HL-60 (cell line): ENCODE measurements around the gene RAB6C.
A peak's percentile ranks its signal among the peaks of the same experiment; 100 is the strongest.
"Not testable (repeated sequence)": the region's sequence is repeated elsewhere in the genome, so short reads cannot be mapped to it uniquely, and the experiment has no call there.

Experiments used
- DNase-seq, 2 experiments: peaks; one replicate each; pipeline ENCODE4 v3.0.0-alpha.2; 2010 to 2020; ENCODE audit warnings: low read depth in 1 of 2, low spot score in 1 of 2
- H3K27ac ChIP-seq: fragments of 250-450 bp; sonication (Bioruptor Pico); replicated peaks from 2 replicates; pipeline ENCODE4 v1.5.1; 2020; ENCODE audit warnings: mild to moderate bottlenecking, moderate library complexity
- H3K27me3 ChIP-seq: fragments of 250-450 bp; sonication (Bioruptor Pico); 2 replicates; pipeline ENCODE4 v1.5.1; 2021; ENCODE audit warnings: mild to moderate bottlenecking, moderate library complexity; ENCODE audit not compliant: insufficient read depth, poor library complexity, severe bottlenecking
- H3K4me3 ChIP-seq: replicated peaks from 2 replicates; pipeline ENCODE4 v1.5.1; 2011; ENCODE audit warnings: mild to moderate bottlenecking, control low read depth, low read length; ENCODE audit not compliant: insufficient read depth
- CTCF ChIP-seq: IDR thresholded peaks from one replicate; pipeline ENCODE4 v1.5.1; 2011; ENCODE audit warnings: low read length, control low read depth, inconsistent platforms; ENCODE audit not compliant: insufficient read depth
- GABPA ChIP-seq: IDR thresholded peaks from 2 replicates; pipeline ENCODE4 v1.6.1; 2012; ENCODE audit warnings: low read depth
- POLR2AphosphoS5 ChIP-seq: IDR thresholded peaks from 2 replicates; pipeline ENCODE4 v1.6.1; 2012; ENCODE audit warnings: low read depth
- REST ChIP-seq: IDR thresholded peaks from 2 replicates; pipeline ENCODE4 v1.6.1; 2012; ENCODE audit warnings: low read depth; ENCODE audit not compliant: insufficient replicate concordance
- SPI1 ChIP-seq: IDR thresholded peaks from 2 replicates; pipeline ENCODE4 v1.6.1; 2012; ENCODE audit warnings: low read depth, mild to moderate bottlenecking, borderline replicate concordance

Gene RAB6C

GRCh38 chr2:130019402-130019801 is 39.9 kb downstream of the RAB6C start:
- TF ChIP-seq CTCF (no peak), REST (no peak), GABPA (no peak), POLR2AphosphoS5 (no peak), SPI1 (no peak)
- no peak for DNase-seq
- H3K4me3 ChIP-seq: no peak overlapping the region
- H3K27ac ChIP-seq: no peak overlapping the region
- no peaks in the 10 kb centered on the region for H3K27me3 ChIP-seq

GRCh38 chr2:130020069-130020468 is 40.6 kb downstream of the RAB6C start:
- H3K4me3 ChIP-seq, H3K27ac ChIP-seq, H3K27me3 ChIP-seq, DNase-seq: not testable (repeated sequence)

GRCh38 chr2:130025931-130026330 is 46.5 kb downstream of the RAB6C start:
- not testable (repeated sequence) for H3K27ac ChIP-seq, H3K4me3 ChIP-seq, H3K27me3 ChIP-seq
- peak in 1 of 2 experiments; percentile 4 for DNase-seq
